GM12878 (cell line): Measurements from ENCODE around the gene DNASE1. TPM values are rescaled to one million over a fixed set of nuclear protein-coding genes. Genes with fewer than 3 reads are reported as not detected.
A peak's percentile ranks its signal among the peaks of the same experiment; 100 is the strongest.

Experiments
- ATAC-seq: fragments of 200-7000 bp; cut with Tn5 transposase; 3 replicates; pipeline ENCODE4 v1.9.1; 2020; ENCODE audit warnings: mild to moderate bottlenecking, moderate library complexity
- BruUV-seq: library from RNA; stranded (reverse); fragments of 400-500 nt; replicated peaks from 2 replicates; lab custom pipeline; 2021; lab: Mats Ljungman, UMichigan
- CTCF ChIA-PET: fragments of 300-600 bp; sonication (Branson Sonifier 250); formaldehyde crosslinking; extraction: SDS; loops from one replicate; lab custom pipeline; 2021; ENCODE audit warnings: inconsistent platforms; lab: Yijun Ruan, JAX
- POLR2A ChIA-PET: fragments of 350-600 bp; formaldehyde crosslinking; extraction: SDS; loops from one replicate; lab custom pipeline; 2021; ENCODE audit warnings: inconsistent platforms; lab: Charles Lee
- RAD21 ChIA-PET: fragments of 300-600 bp; sonication (Branson Sonifier 250); formaldehyde crosslinking; loops from one replicate; lab custom pipeline; 2023; ENCODE audit warnings: antibody characterized with exemption; ENCODE audit not compliant: unreplicated experiment; lab: Charles Lee
- SMC1A ChIA-PET: fragments of 300-600 bp; sonication (Branson Sonifier 250); formaldehyde crosslinking; loops from one replicate; lab custom pipeline; 2023; ENCODE audit not compliant: unreplicated experiment, uncharacterized antibody; lab: Charles Lee
- DNase-seq: peaks from one replicate; pipeline ENCODE4 v3.0.0-alpha.2; 2011; ENCODE audit warnings: low read depth, low spot score
- FAIRE-seq: peaks from 3 replicates; lab custom pipeline; 2011; peaks lifted over from hg19 to GRCh38; lab: Jason Lieb, UNC
- H2AFZ ChIP-seq: 2 replicates; pipeline ENCODE4 v1.6.0; 2011; ENCODE audit warnings: low read depth, low read length, control low read depth; ENCODE audit not compliant: control insufficient read depth
- H3K27ac ChIP-seq: 2 replicates; pipeline ENCODE4 v1.5.1; 2011; ENCODE audit warnings: control low read depth; ENCODE audit not compliant: control insufficient read depth, insufficient read depth
- H3K27me3 ChIP-seq, 2 experiments: replicated peaks in 1 of 2; 2 replicates each; pipeline versions ENCODE4 v1.6.0 to v1.6.1; 2011; ENCODE audit warnings: low read length in 1 of 2; ENCODE audit not compliant: control insufficient read depth in 2 of 2, insufficient read depth in 2 of 2
- H3K36me3 ChIP-seq, 2 experiments: 2 replicates each; pipeline ENCODE4 v1.5.1; 2011; ENCODE audit warnings: low read length in 1 of 2; ENCODE audit not compliant: control insufficient read depth in 2 of 2, insufficient read depth in 2 of 2
- H3K4me1 ChIP-seq: 2 replicates; pipeline ENCODE4 v1.6.1; 2011; ENCODE audit warnings: mild to moderate bottlenecking, low read length, moderate library complexity, mixed read lengths; ENCODE audit not compliant: control insufficient read depth, insufficient read depth
- H3K4me2 ChIP-seq: 2 replicates; pipeline ENCODE4 v1.6.0; 2011; ENCODE audit warnings: control low read depth; ENCODE audit not compliant: control insufficient read depth, insufficient read depth
- H3K4me3 ChIP-seq: fragments of 200-600 bp; sonication (generic); 2 replicates; pipeline ENCODE4 v1.5.1; 2016
- H3K79me2 ChIP-seq: 2 replicates; pipeline ENCODE4 v1.6.0; 2011; ENCODE audit warnings: low read length; ENCODE audit not compliant: control insufficient read depth, insufficient read depth
- H3K9ac ChIP-seq: 2 replicates; pipeline ENCODE4 v1.8.0; 2011; ENCODE audit warnings: low read length, control low read depth, mixed read lengths; ENCODE audit not compliant: control insufficient read depth, insufficient read depth
- H3K9me3 ChIP-seq: replicated peaks from 3 replicates; pipeline ENCODE4 v1.5.1; 2011; ENCODE audit warnings: mild to moderate bottlenecking, low read length; ENCODE audit not compliant: control insufficient read depth, insufficient read depth
- H4K20me1 ChIP-seq: 2 replicates; pipeline ENCODE4 v1.6.0; 2011; ENCODE audit not compliant: control insufficient read depth, insufficient read depth
- ASH2L ChIP-seq: fragments of 300-600, 200-600 bp; sonication (generic); IDR thresholded peaks from 2 replicates; pipeline ENCODE4 v1.6.1; 2017; ENCODE audit warnings: low read depth, mild to moderate bottlenecking, borderline replicate concordance
- ATF7 ChIP-seq: fragments of 450-650 bp; IDR thresholded peaks from 2 replicates; pipeline ENCODE4 v1.6.1; 2016; ENCODE audit warnings: low read depth, mild to moderate bottlenecking
- BRCA1 ChIP-seq: IDR thresholded peaks from 2 replicates; pipeline ENCODE4 v1.6.1; 2011; ENCODE audit warnings: low read depth, low read length, improper control_type of control experiment
- NBN ChIP-seq: fragments of 450-650 bp; IDR thresholded peaks from 2 replicates; pipeline ENCODE4 v1.6.1; 2016
- PAX5 ChIP-seq: IDR thresholded peaks from 2 replicates; pipeline ENCODE4 v1.6.1; 2011; ENCODE audit warnings: low read depth, low read length, borderline replicate concordance
- POLR2AphosphoS5 ChIP-seq: IDR thresholded peaks from 2 replicates; pipeline ENCODE4 v1.6.1; 2011; ENCODE audit warnings: mild to moderate bottlenecking, low read length, inconsistent platforms
- POU2F2 ChIP-seq: IDR thresholded peaks from 3 replicates; pipeline ENCODE4 v1.6.1; 2011; ENCODE audit warnings: low read depth, mild to moderate bottlenecking, low read length, borderline replicate concordance
- RUNX3 ChIP-seq: IDR thresholded peaks from 2 replicates; pipeline ENCODE4 v1.6.1; 2012; ENCODE audit warnings: low read length, inconsistent platforms
- SIX5 ChIP-seq: IDR thresholded peaks from 2 replicates; pipeline ENCODE4 v1.6.1; 2011; ENCODE audit warnings: mild to moderate bottlenecking, low read depth, low read length, moderate library complexity; ENCODE audit not compliant: severe bottlenecking
- WGBS: methylation state at CpG from one replicate; pipeline ENCODE4 v1.1.6; 2016; ENCODE audit warnings: low lambda C conversion rate; ENCODE audit not compliant: insufficient replicate concordance, insufficient coverage; ENCODE audit errors: missing lambda C conversion rate; 5-methylcytosine and 5-hydroxymethylcytosine counted together
- in situ Hi-C: fragments of 300-500 bp; cut with MboI; formaldehyde crosslinking; loops from 9 replicates; pipeline ENCODE4 v1.14.3; 2018; ENCODE audit warnings: mixed read lengths
- intact Hi-C: fragments of 100-400 bp; cut with micrococcal nuclease; formaldehyde crosslinking; loops from one replicate; pipeline ENCODE4 v1.14.2; 2022; ENCODE audit not compliant: unreplicated experiment
- polyA plus RNA-seq, 11 experiments: library from polyadenylated mRNA; depleted of rRNA in 4 of 11; unstranded in 6 of 11; stranded (reverse) in 5 of 11; fragments of >200 nt; fragmentation: Nextera tagmentation in 4 of 11; fragmentation: Illumina TruSeq in 1 of 11; extraction: Ambion mirVana in 4 of 11; extraction: Trizol in 1 of 11; gene quantifications; 1 replicate in 1 of 11; 2 replicates in 10 of 11; pipeline versions ENCODE4 v1.2.1 to v1.2.3, GENCODE V29; 2011 to 2016; ENCODE audit warnings: inconsistent platforms in 2 of 11, missing spikeins in 2 of 11, low read depth in 1 of 11
- total RNA-seq, 4 experiments: library from RNA; depleted of rRNA in 3 of 4; stranded (reverse); fragments of >200 nt in 3 of 4; fragmentation: Illumina TruSeq in 1 of 4; extraction: Trizol in 1 of 4; gene quantifications; 2 replicates each; pipeline versions ENCODE4 v1.2.1 to v1.2.3, GENCODE V29; 2013 to 2021

Gene DNASE1
- total and polyA plus RNA-seq, 10 of the 15 experiments (the other 5 are each of a cell fraction or from before 2014, with no cell fraction given): 0.23 to 12.0 (median 7.9) TPM

GRCh38 chr16:3618769-3619141, 35.7 kb upstream of the DNASE1 start:
- SMC1A ChIA-PET: interaction anchor here (1.1 kb wide), 1 partner anchor 15 kb away, joined by 3 read pairs; no protein-coding TSS in a partner anchor
- H3K4me3 ChIP-seq: no peak overlapping the region
- POLR2A ChIA-PET: no interaction called here
- CTCF ChIA-PET: no interaction called here
- no peak overlapping the region for H3K4me2 ChIP-seq
- H3K9me3 ChIP-seq: peaks cover 2% of the 10 kb centered on the region; the same call in 2 of the 3 replicates
- DNase-seq (no peak), ATAC-seq (peak; percentile 27; the same call in 1 of the 3 replicates), FAIRE-seq (no peak)
- peaks cover 0 to 6% of the 10 kb centered on the region in 2 experiments; a peak in 1 of 4 replicates for H3K36me3 ChIP-seq
- in situ Hi-C loops: no loop called here
- intact Hi-C loops: no loop called here
- no peak overlapping the region for H3K27ac ChIP-seq
- H3K9ac ChIP-seq: no peak overlapping the region
- RAD21 ChIA-PET: no interaction called here
- H2AFZ ChIP-seq: no peak overlapping the region
- H3K27me3 ChIP-seq: no peaks in the 10 kb centered on the region
- H4K20me1 ChIP-seq: no peaks in the 10 kb centered on the region
- no TSS peak for BruUV-seq
- TF ChIP-seq POLR2AphosphoS5 (no peak), BRCA1 (no peak)
- WGBS: 0% methylated on average over 3 of the region's 3 CpGs
- H3K79me2 ChIP-seq: peaks cover 36% of the 10 kb centered on the region
- peaks cover 17% of the 10 kb centered on the region for H3K4me1 ChIP-seq

GRCh38 chr16:3623642-3624041, 30.8 kb upstream of the DNASE1 start:
- Histone ChIP-seq H3K4me2 (peak overlapping the region; percentile 99), H3K9me3 (no peaks in the 10 kb centered on the region), H3K4me1 (peaks cover 42% of the 10 kb centered on the region), H3K4me3 (peak overlapping the region; percentile 53), H2AFZ (peak overlapping the region; percentile 22), H4K20me1 (no peaks in the 10 kb centered on the region), H3K79me2 (peaks cover 8% of the 10 kb centered on the region), H3K9ac (peak overlapping the region; percentile 60), H3K27me3 (no peaks in the 10 kb centered on the region), H3K36me3 (no peaks in the 10 kb centered on the region), H3K27ac (peak overlapping the region; percentile 85)
- ChIA-PET RAD21 (no interaction called here), CTCF (no interaction called here), SMC1A (no interaction called here), POLR2A (no interaction called here)
- intact Hi-C loops: no loop called here
- WGBS: 0% methylated on average over 3 of the region's 3 CpGs
- TF ChIP-seq POU2F2 (peak; percentile 76; the same call in 2 of the 3 replicates), NBN (0 out of 2 replicates have a peak, but pooled peaks have one; percentile 19), RUNX3 (peak; percentile 81), PAX5 (no peak), SIX5 (peak; percentile 20), ATF7 (0 out of 2 replicates have a peak, but pooled peaks have one; percentile 25), ASH2L (no peak)
- peak; percentile 71 for ATAC-seq
- BruUV-seq: no TSS peak
- in situ Hi-C loops: no loop called here
- no peak for FAIRE-seq
- no peak for DNase-seq
